SIG-M5 treated with dmso at 0.1 percent for 504 hours (cell line): ENCODE measurements around the gene TSPAN9.
A peak's percentile ranks its signal among the peaks of the same experiment; 100 is the strongest.

ENCODE experiments used
- DNase-seq: peaks from one replicate; lab custom pipeline; 2025; ENCODE audit not compliant: unreplicated experiment; lab: John Stamatoyannopoulos, UW

The TSPAN9 gene

DNA sequence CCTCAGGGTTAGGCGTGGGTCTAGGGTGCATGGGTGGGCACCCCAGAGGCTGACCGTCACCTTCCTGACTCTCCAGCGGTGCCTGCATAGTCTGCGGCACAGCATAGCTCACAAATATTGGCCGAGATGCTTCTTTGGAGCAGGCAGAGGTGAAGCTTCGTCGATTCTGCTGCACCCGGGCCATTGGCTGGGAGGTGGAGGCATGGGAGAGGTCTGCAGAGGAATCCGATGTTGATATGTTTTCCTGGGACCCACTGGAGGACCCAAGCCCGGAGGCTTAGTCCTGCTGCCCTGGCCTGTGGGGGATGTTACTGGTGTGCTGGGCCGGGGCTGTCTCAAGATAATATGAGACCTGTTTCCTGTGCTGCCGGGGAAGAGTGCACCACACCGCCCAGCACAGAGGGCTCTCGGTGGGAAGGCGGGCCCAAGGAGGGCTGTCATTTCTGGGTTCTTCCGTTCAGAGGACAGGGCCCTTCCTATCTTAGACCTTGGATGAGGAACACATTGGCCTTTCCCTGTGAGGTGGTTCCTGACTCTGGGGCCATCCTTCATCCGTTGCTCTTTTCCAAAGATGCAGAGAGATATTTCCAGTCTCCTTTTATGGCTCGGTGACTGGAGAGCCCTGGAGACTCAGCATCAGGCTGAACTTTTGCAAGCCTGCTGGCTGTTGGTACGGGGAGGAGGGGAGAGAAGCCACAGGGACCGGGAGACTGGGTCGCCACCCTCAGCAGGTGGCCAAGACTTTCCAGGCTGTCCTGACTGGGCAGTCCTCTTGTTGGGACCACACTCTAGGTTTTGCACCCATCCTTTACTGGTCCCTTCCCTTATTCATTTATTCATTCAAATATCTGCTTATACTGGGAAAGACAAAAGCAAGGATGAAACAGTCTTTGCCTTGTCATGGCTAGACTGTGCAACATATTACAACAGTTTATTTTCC, 143.5 kb downstream of the TSPAN9 start:
- DNase-seq = no peak

DNA sequence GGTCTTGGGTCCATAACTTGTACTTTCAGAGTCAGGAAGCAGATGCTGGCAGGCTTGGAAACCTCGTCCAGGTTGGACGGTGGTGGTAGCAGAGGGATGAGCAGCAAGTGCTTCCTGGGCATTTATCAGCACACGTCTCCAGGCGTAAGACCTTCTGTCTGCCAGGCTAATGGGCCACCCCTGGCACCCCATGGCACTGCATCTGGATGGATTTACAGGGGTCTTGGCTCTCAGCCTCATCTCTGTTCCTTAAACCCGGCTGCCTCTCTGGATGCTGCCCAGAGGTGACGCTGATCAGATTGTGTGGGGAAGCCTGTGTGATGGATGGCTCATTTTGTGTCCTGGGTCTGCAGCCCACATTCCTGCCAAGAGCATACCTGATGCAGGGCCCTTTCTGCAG, 145.1 kb downstream of the TSPAN9 start:
- DNase-seq = no peak

DNA sequence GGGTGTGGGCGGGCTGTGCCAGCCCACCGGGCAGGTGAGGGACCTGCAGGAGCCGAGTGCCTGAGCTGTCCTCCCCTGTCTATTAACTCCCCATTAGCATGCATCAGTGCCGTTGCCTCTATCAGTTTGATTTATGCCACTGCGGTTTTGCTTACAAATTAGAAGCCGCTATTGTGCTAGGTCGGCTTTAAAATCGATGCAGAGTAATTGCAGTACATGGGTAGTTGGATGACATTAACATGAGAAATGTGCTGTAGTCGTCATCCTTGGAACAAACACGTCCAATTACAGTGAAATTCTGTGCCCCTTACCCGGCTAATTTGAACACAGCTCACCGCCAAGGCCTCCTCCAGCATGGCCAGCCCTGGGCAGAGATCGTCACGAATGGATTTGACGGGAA, 145.8 kb downstream of the TSPAN9 start:
- no peak for DNase-seq

DNA sequence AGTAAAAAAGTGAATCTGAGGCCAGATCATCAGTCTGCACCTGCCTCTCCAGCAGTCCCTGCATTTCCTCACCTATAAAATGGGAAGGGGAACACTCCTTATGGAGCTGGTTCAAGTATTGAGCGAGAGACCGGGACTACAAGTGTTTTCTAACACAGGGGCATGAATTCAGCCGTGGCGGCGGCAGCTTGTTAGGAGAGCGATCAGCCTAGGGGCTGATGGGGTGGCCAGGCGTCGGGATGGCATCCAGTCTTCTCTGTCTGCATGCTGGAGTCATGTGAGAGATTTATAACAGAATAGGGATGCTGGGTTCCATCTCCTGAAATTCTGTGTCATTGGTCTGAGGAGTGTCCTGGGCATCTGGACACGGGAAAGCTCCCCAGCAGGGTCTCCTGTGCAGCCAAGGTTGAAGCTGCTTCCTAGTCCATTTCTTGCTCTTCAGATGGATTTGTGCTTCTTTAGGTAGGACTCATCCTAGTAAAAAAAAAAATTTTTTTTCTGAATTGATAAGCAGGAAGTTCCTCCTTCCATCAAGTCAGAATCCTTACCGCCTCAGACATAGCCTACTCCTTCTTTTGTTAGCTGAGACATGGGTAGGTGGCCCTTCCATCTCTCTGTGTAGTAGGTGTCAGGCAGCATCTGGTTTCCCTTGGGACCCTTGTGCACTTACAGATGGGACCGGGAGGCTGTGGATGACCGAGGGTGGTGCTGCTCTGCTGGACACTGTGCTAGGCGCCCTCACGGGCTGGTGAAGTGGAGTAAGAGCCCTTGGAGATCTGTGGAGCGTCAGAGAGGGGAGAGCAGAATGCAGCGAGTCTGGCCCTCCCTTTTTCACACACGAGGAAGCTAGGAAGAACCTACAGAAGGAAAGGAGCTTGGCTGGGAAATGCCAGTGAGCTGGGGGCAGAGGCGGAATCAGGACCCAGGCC, 146.7 kb downstream of the TSPAN9 start:
- no peak for DNase-seq

DNA sequence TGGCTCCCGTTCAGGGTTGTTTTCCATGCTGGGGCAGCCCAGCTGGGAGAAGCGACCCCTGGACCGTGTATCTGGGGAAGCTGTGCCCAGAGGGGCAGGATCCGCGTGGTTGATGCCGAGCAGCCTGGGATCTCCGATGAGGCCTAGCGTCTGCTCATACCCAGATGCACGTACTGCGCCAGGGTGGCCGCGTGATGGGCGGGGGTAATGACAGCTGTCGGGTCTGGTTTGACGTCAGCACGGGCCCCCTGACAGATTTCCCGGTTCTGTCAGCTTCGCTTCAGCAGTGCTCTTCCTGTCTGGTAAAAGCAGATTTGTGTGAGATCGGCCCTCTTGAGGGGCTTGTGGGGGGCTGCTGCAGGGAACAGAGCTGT, 147.3 kb downstream of the TSPAN9 start:
- no peak for DNase-seq

DNA sequence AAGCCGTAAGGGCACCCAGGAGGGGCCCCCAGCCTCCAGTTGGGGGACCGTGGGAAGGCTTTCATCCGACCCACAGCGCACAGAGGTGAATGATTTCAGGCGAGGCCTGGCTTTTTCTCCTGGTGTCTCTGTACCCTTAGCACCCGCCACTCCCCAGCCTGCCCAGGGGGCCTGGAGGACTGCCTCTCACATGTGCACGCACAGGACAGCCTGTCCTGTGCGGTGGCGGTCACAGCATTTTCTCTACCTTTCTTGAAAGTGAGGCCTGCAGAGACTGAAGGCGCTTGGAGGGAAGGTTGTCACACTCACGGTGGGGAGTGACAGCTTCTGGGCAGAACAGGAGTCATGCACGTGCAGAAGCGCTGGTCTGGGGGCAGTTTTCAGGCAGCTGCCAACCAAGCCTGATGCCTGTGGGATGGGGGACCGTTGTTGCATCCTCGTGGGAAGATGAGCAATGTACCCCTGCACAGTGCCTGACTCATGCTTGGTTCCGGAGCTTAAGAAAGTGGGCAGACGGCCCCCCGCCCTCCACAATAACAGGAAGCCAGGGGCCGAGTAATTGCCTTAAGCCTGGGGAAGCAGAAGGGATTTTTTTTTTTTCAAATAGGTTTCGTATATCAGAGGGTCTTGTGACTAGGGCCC, 148.1 kb downstream of the TSPAN9 start:
- DNase-seq = peak; percentile 80

DNA sequence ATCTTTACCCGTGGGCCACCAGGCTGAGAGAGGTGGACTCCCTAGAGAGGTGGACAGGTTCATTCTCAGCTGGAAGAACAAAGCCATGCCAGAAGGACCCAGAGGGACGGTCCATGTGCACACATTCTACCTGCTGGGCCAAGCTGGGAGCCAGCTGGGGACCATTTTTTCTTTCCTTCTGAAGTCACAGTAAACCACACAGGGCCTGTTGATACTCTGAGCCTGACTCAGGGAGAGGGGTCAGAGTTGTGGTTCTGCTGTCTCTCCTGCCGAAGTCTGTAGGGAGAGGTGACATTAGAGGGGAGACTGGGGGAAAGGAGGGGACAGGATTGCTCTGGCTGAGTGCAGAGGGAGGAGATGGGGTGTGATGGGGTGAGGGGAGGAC, 148.6 kb downstream of the TSPAN9 start:
- no peak for DNase-seq

DNA sequence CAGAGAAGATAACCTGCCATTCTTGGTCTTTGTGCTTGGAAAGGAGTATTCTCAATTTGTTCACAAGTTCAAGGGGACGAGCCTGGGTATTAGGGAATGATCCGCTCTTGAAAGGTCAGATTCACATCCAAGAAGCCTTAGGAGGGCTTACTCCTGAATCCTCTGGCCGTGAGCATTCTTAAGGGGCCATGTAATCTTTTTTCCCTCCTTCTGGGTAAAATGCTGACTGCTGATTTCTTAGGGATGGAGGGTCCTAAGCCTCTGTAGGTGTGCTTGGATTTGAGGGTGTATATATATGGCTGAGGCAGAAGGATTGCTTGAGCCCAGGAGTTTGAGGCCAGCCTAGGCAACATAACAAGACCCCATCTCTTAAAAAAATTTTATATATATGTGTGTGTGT, 149.1 kb downstream of the TSPAN9 start:
- DNase-seq = no peak

DNA sequence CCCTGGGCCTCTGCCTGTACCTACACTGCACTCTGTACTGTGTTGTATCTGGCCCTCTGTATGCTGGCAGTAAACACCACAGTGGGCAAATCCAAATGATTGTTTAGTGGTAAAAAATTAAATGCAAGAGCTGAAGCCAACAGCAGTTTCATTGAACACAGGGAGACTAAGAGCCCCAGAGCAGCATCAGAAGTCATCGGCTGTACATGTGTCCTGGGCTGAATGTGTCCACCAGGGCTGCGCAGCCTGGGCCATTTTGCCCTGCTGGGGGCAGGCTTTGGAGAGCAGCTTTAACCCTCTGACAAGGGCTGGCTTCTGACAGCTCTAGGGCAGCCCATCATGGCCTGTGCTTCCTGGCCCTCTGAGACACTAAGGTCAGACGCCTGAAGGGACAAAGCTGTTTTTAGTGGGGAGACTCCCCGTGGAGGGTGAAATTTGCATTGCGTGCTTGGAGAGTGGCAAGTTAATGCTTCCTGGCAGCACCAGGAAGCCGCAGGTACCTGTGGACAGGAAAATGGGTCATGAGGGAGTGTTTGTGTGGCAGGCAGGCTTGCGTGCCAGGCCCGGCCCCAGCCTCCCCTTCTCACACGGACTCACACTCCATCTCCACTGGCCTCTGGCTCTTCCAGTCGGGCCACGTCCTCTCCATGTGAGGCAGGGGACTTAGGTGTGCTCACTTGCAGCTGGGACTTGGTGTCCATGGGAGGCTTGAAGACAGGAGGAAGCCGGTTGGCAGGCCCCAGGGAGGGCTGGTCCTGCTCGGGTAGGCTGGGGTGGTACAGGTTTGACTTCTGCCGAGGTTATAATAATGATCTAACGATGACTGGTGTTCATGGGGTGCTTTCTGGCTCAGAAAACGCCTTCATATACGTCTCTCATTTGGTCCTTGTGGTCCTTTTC, 150.1 kb downstream of the TSPAN9 start:
- no peak for DNase-seq

DNA sequence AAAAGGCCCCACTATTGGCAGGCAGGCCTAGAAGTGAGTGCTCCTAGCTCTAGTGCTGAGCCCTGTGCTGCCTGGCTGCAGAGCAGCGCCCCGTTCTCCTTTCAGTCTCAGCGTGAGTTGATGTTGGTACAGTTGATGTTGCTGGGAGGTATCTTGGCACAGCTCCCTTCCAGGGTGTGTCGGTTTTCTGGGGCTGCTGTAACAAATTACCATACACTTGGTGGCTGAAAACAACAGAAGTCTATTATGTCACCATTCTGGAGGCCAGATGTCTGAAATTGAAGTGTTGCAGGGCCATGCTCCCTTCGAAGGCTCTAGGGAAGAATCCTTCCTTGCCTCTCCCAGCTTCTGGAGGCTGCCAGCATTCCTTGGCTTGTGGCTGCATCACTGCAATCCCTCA, 151.4 kb downstream of the TSPAN9 start:
- no peak for DNase-seq

DNA sequence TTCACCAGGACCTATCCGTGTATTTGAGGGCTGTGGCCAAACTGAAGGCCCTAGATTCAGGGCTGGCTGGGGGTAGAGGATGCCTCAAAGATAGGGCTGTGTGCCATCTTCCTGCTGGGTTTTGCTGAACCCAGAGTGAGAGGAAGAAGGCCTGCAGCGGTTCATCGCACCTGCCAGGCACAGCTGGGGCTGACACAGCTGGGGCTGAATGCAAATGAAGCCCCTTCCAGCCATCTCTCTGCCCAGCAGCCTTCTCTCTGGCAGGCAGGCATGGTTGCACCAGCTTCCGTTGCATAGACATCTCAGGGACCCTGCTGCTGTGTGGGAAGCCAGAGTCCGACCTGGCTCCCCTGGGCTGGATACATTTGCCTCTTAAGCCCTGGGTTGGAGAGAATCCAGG, 152.4 kb downstream of the TSPAN9 start:
- DNase-seq = no peak

DNA sequence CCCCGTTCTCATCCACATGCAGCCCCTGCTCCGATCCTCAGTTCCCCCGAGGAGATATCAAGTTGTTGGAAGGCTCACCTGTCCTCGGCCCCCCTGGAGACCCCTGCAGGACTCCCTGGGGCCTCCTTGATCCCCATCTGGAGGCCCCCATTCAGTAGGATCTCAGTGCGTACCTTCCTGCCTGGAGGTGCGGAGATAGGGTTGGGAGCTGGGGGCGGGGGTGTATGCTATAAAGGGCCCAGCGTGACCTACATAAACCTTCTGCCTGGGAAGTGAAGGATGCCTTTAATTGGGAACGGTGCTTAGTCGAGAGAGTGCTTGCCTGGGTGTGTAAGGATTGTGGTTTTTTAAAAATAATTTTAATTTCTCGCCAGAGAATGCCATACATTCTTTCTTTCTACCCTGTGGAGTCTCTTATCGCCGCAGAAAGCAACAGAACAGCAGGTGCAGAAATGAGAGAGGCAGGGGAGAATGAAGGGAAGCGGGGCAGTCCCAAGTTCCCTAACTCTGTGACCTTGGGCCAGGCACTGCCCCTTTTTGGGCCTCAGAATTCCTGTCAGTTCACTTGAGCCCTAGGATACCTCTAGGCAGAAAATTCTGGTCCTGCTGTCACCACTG, 153.7 kb downstream of the TSPAN9 start:
- DNase-seq = no peak

DNA sequence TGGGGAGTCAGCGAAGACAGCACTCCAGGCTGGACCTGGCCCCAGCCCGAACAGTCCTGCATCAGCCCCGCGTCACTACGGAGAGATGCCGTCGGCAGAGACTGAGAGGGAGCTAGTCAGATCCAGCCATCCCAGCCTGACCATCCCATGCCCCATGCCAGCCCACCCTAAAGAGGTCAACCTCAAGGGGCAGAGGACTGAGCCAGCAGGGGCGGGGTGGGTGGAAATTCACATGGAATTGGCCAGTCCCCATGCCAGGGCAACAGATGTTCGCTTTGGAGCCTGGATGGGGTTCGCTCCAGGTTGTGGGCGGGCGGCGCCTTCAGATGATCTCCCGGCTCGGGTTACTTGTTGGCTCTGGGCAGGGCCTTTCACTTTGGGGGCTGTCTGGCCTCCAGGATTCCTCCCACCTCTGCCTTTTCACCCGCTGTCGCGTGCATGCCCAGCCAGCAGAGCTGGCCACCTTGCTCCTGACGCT, 154.3 kb downstream of the TSPAN9 start:
- no peak for DNase-seq

DNA sequence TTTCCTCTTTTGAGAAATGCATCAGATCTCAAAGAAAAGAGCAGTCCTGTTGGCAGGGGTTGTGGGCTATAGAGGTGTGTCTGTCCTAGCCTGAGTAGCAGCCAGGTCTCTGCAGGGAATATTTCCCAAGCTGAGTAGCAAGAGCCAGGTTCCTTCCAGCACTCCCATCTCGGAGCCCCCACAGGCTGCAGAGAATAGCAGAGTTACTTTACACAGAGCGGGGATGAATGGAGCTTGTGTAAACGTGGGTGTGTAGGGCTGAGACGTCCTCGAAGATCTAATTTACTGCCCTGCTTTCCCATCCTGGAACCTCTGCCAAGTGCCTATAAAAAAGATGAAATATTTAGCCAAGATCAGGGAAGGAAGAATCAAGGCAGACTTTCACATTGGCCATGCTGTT, 156.6 kb downstream of the TSPAN9 start:
- no peak for DNase-seq

DNA sequence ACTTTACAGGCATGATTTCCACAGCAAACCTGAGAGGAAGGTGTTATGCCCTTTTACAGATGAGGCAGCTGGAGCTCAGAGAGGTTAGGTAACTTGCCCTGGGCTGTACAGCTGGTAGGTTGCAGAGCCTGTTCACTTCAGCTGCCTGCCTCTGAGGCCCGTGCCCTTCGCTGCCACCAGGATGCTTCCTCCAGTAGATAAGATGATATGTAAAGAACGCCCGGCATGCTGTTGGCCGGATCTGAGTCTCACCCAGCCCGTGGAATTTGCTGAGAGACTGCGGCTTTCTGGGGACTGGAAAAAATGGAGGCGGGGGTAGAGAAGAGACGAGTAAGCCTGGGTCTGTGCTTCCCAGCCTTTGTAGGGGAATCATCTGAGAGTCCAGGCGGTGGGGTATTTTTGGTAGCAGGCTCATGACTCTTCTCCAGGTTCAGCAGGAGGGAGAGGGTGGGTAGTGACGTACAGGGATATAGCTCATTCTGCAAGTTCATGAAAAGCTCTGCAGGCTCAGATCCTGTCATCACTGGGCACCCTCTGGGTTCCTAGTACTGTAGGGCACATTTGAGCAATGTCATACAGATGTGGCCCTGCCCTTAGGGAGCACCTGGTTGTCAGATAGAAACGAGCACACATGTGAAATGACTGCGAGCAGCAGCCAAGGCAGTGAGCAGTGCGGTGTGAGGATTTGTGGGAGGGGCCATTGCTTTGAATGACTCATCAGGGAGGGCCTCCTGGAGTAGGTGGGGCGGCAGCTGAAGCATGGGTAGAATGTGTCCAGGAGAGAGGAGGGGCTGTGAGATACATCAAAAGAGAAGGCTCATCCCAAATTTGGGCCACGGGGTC, 159.4 kb downstream of the TSPAN9 start:
- peak; percentile 27 for DNase-seq

DNA sequence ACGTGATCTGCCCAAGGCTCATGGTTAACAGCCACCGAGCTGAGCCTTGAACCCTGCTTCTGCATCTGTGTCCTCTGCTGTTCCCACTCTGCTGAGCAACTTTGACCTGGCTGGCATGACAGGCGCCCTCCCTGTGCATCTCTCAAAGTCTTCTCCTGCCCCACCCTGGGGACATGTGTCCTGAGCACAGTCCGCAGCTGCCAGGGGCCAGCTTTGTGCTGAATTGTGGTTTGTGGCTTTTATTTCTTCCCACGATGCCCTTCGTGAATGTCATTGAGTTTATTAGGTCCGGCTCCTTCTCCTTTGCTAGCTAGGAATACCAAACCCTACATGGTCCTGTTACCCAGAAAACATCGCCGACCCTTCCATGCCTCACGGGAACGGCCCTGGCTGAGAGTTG, 161.0 kb downstream of the TSPAN9 start:
- DNase-seq = no peak

DNA sequence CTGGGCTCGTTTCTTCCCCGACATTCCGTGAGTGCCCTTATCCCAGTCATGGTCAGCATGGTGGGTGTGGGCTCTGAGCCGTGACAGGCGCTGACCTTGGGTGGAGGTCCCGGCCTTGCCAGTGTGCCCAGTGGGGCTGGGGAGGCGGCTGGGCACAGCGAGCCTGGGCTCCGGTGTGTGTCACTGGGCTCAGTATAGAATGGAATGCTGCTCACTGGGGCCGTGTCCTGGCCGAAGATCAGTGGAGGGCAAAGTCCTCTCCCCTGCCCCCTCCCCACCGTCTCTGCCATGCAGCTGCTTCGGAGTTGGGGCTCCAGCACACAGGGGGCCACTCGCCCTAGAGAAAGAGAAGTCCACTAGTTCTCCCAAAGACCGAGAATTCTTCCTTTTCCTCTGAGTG, 164.4 kb downstream of the TSPAN9 start:
- DNase-seq = no peak

DNA sequence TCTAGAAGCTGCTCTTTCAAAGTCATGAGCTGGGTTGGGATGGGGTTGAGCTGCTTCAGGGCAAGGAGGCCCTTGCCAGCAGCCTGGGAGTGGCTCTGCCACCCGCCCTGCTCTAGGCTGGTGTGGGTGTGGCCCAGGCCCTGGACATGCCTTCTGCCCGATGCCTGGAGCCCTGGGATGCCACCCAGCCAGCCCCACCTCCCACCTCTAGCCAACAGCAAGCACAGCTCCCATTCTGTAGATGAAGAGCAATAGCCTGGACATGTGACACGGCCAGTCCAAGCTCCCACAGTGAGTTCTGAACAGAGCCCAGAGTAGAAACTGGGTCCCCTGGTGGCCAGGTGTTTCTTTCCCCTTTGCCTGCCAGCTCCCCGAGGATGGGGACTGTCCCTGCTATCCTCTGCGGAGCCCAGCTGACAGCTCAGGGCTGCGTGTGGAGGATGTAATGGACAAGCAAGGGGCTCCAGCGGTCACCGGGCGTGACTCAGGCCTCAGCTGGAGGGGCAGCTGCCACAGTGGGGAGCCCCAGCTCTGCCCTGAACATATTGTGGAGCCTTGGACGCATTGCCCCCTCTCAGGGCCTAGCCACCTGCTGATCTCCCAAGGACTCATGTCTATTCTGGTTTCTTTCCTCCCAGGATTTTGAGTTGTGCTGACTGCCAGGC, 165.2 kb downstream of the TSPAN9 start:
- no peak for DNase-seq
